ENCODE measurements around the gene PTPN21. TPM values are rescaled to one million over a fixed set of nuclear protein-coding genes. Genes with fewer than 3 reads are reported as not detected.

Gene PTPN21
- total RNA-seq: 10 to 100 TPM in 3 of 4 donors, 1 to 10 TPM in 1; 6.5 to 37.7 (median 19.0) TPM

DNA sequence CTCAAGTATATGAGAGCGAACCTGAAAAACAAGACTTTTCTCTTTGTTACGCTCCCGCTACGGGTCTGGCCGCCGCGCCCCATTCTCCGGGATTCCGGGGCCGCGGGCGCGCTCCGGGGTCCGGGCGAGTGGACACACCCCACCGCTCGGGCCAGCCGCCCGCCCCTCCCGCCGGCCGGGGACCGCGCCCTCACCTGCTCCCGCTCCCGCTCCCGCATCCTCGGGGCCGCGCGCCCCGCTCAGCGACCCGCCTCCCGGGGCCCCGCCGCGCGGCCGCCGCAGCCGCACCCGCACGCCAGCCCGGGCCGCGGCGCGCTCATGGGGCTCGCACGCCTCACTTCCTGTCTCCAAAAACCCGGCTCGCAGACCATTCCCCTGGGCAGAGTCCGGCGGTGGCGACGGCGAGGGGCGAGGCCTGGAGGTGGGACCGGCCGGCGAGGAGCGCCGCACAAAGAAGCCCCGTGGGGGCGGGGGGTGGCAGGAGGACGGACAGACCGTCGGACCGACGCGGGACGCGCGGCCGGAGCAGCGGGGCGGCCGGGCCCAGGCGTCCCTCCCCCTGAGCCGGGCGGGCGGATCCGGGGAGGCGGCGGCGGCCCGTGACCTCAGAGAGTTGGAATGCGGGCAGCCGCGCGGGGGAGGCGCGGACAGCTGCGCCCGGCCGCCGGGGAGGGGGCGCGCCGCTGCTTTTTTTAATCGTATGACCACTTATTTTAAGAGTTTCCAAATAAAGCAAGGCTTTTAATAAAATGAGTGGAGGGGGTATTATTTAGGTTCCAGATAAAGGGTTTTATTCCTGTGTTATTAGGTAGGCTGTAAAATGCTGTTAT is at the start of gene PTPN21:
Gene PTPN21, minus strand, starts transcription at position 551 of the 830 bp plus-strand sequence. CDS start 4,590 bp downstream, outside the sequence.
- TF ChIP-seq, protein P1, sequence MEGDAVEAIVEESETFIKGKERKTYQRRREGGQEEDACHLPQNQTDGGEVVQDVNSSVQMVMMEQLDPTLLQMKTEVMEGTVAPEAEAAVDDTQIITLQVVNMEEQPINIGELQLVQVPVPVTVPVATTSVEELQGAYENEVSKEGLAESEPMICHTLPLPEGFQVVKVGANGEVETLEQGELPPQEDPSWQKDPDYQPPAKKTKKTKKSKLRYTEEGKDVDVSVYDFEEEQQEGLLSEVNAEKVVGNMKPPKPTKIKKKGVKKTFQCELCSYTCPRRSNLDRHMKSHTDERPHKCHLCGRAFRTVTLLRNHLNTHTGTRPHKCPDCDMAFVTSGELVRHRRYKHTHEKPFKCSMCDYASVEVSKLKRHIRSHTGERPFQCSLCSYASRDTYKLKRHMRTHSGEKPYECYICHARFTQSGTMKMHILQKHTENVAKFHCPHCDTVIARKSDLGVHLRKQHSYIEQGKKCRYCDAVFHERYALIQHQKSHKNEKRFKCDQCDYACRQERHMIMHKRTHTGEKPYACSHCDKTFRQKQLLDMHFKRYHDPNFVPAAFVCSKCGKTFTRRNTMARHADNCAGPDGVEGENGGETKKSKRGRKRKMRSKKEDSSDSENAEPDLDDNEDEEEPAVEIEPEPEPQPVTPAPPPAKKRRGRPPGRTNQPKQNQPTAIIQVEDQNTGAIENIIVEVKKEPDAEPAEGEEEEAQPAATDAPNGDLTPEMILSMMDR (IDR thresholded peaks at IDR 0.05): no peak
- peak; percentile 45 to 85 for TF ChIP-seq POLR2A (IDR thresholded peaks at IDR 0.05)
- H3K27me3 ChIP-seq: no peaks in the 10 kb centered on the region
- H3K9me3 ChIP-seq: no peaks in the 10 kb centered on the region
- peak within 1 kb of the TSS; percentile 92 to 94 for H3K27ac ChIP-seq
- peak within 1 kb of the TSS; percentile 58 to 94 for H3K4me3 ChIP-seq
- peak; percentile 69 to 83 for DNase-seq
- no peaks in the 10 kb centered on the region for H3K36me3 ChIP-seq
- intact Hi-C loops (cut with DNase I; ENCODE audit: low total_unique reads): no loop called here
- H3K4me1 ChIP-seq: peaks cover 0 to 16% of the 10 kb centered on the region in 2 donors

DNA sequence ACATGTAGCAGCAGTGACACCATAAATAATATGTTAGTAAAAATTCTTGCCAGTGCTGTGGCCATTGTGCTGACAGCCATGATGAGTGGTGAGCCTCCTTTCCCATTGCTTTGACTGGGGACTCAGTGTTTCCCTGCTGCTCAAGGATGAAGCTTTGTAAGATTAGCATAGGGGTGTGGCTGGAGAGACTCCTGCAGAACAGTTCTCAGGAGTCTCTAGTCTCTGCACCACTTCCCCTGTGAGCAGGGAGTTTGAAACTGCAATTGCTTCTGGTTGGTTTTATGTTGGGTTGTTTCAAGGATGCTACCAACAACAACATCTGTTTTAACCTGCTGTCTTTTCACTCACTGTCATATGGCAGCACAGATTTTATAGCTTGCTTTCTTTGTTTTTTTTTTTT is 49.4 kb upstream of the PTPN21 start:
- DNase-seq: no peak
- Histone ChIP-seq H3K27me3 (no peaks in the 10 kb centered on the region), H3K4me1 (no peaks in the 10 kb centered on the region), H3K36me3 (no peaks in the 10 kb centered on the region), H3K27ac (no peak overlapping the region), H3K9me3 (no peaks in the 10 kb centered on the region), H3K4me3 (no peak overlapping the region)
- intact Hi-C loops (cut with DNase I; ENCODE audit: low total_unique reads): no loop called here
- TF ChIP-seq, protein P1 (IDR thresholded peaks at IDR 0.05): no peak
- TF ChIP-seq POLR2A (IDR thresholded peaks at IDR 0.05): no peak

DNA sequence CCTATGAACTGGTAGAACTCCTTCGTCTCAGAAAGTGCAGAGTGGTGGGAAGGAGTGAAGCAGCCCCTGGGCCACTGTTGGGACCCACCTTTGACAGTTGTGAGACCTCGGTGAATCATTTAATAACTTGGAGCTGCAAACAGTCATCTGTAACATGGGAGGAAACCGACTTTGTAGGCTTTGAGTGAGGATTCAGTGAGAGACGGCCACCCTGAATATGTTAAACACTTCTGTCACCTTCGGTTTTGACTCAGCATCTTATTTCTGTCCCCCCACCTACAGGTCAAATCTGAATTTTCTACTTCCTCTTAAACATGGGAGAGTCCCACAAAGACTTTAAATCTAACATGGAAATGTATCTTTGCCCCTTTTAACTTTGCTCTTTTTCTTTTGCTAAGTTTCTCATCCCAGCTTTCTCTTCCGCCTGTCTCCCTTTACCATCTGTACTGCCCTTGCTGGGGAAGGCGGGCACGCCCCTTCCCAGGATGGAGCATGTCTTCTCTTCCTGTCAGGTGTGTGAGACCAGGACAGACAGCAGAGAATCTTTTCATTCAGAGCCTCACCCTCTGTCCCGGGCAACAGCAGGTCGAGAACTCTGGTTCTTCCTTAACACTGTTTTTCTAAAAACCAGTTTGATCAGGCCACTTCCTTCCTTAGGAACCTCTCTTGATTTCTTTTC is 45.1 kb upstream of the PTPN21 start:
- TF ChIP-seq POLR2A (IDR thresholded peaks at IDR 0.05): no peak
- TF ChIP-seq, protein P1 (IDR thresholded peaks at IDR 0.05): no peak
- no peak overlapping the region for H3K27ac ChIP-seq
- no peaks in the 10 kb centered on the region for H3K27me3 ChIP-seq
- H3K36me3 ChIP-seq: no peaks in the 10 kb centered on the region
- no peaks in the 10 kb centered on the region for H3K4me1 ChIP-seq
- DNase-seq: no peak
- intact Hi-C loops (cut with DNase I; ENCODE audit: low total_unique reads): no loop called here
- no peak overlapping the region for H3K4me3 ChIP-seq
- H3K9me3 ChIP-seq: no peaks in the 10 kb centered on the region

DNA sequence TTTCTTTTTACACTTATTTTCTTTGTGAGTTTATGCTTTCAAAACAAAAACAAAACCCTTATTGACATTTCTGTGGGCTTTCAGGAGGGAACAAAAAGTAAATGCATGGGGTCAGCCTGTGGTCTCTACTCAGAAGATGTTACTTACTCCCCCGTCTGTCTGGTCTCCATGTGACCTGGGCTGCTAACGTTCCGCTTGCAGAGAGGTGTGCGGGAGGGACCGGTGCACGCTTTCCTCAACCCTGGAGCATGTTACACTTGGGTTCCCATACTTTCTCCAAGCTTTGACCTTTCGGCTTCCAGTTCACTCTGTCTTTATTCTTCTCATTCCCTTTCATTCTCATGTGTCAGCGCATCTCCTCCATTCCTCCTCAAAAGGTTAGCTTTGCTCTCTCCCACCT is 44.5 kb upstream of the PTPN21 start:
- no peaks in the 10 kb centered on the region for H3K9me3 ChIP-seq
- no peak overlapping the region for H3K27ac ChIP-seq
- H3K4me3 ChIP-seq: no peak overlapping the region
- intact Hi-C loops (cut with DNase I; ENCODE audit: low total_unique reads): no loop called here
- H3K36me3 ChIP-seq: no peaks in the 10 kb centered on the region
- TF ChIP-seq POLR2A (IDR thresholded peaks at IDR 0.05): no peak
- TF ChIP-seq, protein P1 (IDR thresholded peaks at IDR 0.05): no peak
- no peaks in the 10 kb centered on the region for H3K4me1 ChIP-seq
- no peak for DNase-seq
- no peaks in the 10 kb centered on the region for H3K27me3 ChIP-seq

DNA sequence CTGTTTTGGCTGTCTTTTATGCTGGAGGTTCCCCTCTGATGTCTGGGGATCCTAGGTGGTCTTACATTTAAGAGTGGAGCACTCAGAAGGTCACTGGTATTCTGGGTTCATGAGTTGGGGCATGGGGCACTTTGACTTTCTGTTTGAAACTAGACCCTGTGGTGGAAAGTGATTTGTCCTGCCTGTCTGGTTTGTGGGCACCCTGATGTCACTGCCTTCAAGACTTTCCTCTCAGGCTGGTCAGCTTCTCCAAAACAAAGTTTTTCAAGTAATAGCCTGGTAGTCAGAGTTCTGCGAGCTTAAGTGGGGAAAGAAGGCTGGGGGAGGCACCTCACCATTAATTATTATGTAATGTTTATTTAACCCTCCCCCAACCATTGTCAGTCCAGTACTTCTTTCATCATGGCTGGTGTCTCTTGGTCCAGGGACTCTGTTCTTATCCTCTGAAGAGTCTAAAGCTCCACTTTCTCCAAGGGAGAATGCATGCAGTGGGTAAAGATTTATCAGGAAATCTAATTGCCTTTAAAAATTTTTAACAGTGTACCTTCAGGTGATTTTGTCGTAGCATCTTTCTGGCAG is 43.4 kb upstream of the PTPN21 start:
- Histone ChIP-seq H3K4me1 (no peaks in the 10 kb centered on the region), H3K27me3 (no peaks in the 10 kb centered on the region), H3K4me3 (no peak overlapping the region), H3K36me3 (no peaks in the 10 kb centered on the region), H3K9me3 (no peaks in the 10 kb centered on the region), H3K27ac (no peak overlapping the region)
- intact Hi-C loops (cut with DNase I; ENCODE audit: low total_unique reads): no loop called here
- TF ChIP-seq, protein P1 (IDR thresholded peaks at IDR 0.05): no peak
- TF ChIP-seq POLR2A (IDR thresholded peaks at IDR 0.05): no peak
- DNase-seq: no peak

Measured in uterus (tissue), 4 donors.